CMK (cell line): ENCODE data around the gene CYLD.

Source experiments
- DNase-seq: peaks from one replicate; pipeline ENCODE4 v3.0.0-alpha.2; 2010; ENCODE audit warnings: low read depth

The CYLD gene

DNA sequence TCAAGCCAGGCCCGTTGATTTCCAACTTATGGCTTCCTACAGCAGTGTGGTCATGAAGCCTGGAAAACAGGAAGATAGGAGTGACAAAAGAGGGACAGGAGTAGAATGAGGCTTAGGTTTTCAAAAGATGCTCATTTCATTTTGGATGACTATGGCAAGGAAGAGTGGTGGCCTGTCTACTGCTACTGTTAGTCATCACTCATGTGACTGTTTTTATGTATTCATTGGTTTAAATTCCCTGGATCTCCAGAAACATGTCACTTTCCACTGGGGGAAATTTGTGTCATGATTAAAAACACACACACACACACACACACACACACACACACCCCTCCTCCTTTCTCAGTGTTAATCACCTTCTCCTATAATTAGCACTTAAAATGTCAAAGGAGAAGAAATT is 1.1 kb upstream of the CYLD start:
- DNase-seq = no peak

DNA sequence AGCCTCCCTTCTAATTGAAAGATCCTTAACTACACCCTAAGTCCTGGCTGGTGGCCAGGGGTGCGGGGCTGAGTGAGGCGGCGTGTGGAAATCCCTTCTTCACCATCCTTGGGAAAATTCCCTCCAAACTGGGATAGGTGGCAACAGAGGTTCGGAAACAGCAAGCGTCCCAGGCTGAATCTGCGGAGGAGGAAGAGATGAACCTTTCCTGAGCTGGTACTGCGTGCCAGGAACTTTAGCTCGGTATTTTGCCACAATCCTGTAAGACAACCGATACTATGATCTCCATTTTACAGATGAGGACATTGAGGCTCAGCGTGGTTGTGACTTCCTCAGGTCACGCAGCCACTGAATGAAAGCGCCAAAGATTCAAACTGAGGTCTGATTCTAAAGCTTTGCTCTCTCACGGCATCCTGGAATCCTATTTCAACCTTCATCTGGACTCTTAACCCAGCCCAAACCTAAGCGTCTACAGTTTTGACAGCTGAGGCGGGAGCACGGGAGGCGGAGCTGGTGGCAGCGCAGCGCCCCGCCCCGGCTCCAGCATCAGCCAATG is 583 bp upstream of the CYLD start:
- no peak for DNase-seq

DNA sequence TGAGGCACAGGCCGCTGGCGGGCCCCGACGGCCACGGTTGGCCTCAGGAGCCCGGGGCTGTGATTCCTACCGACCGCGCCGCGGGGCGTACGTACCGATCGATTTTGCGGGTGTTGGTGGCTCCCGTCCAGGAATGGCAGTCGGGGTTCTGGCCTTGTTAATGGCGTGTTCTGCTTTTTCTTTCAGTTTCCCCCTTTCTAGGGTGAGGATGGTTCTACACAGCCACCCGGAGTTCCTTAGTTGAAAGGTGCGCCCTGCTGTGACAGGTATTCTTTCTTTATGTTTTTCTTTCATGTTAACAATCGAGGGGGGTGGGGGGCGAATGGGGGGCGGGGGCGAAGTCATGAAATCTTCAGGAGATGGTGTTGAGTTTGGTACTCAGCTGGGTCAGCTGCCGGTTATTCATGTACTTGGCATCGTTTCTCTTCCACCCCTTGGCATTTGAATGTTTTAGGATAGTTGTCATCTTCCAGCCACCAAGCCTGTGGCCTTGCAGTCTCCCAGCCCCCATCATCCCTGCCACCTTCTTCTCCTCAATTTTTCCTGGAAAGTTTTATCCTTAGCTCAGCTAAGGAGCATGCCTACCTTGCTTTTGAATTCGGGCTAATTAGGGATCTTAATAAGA is 802 bp downstream of the CYLD start:
- DNase-seq = no peak

DNA sequence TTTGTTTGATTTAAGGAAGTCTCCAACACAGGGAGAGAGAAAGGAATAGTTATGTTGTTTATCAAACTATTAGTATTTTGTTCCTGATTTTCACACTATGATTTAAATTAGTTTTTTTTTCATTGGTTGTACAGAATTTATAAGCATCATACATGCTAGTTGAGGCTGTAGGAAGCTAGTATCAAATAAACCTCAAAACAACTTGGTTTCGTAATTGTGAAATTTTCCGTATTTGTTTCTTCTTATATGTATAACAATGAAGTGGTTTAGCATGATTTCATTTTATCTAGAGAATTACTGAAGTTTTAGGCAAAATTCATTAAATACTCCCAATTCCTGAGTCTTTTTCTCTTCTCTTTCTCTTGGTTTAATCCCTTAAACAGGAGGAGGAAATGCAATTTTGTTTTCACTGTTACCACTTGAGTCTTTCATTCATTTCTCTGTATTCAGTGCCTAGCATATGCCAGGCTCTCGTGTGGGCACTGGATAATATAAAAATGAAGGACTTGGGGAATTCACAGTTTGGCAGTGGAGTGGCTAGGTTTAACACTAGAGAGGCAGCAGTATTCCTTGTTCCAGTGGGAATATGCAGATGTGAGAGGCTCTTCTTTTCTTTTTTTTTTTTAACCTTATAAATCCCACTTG is 1.8 kb downstream of the CYLD start:
- no peak for DNase-seq

DNA sequence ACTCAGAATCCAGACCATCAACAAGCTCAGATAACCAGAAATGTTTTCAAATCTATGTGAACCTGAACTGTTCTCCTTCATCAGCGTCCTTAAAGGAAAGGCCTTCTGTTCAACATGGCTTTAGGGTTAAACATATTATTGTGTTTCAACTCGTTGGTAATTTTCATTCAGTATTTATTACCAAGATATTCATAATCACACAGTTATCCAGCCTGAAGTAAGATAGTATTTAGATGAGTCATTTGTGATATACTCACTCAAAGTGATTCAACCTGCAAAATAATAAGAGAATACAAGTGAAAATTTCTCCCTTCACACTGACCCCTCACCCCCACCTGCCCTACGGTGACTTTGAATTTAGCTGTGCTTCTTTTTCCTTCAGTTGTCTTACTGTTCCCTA is 3.0 kb downstream of the CYLD start:
- no peak for DNase-seq

DNA sequence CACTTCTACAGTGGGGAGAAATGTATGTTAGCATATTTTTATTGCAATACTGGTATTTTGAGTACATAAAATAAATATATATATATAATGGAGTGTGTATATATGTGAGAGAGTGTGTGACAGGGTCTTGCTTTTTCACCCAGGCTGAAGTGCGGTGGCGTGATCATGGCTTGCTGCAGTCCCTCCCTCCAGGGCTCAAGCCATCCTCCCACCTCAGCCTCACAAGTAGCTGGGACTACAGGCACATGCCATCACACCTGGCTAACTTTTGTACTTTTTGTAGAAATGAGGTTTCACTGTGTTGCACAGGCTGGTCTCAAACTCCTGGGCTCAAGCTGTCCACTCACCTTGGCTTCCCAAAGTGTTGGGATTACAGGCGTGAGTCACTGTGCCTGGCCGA is 4.1 kb downstream of the CYLD start:
- no peak for DNase-seq

DNA sequence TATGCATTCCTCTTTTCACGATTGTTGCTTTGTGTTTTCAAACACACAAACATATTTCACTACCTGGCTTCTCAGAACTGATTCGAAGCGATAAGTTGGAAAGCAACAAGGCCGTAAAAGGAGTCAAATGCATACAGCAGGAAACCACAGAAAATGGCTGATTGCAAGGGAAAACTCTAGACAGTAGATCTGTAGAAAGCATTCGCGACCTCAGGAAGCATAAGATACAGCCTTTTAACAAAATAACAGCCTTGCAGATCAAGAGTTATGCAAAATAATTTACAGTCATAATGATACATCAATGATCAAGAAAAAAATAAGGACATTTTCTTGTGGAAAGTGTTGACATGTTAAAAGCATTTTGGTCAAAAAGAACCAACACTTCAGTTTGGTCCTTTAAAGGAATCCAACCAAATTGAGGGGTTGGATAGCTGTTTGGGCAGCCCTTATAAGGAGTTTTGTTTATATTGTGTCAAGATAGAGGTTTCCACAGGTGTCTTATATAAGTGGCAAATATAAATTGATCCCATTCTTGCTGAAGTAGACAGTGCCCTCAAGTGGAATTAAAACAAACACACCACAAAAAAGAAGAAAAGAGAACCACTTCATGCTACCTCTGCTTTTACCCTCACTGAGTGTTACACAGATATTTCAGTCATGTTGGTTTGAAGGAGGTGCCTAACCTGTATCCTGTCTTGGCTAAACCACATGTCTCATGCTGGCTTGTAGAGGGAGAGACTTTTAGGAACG is 5.5 kb downstream of the CYLD start:
- DNase-seq = no peak

DNA sequence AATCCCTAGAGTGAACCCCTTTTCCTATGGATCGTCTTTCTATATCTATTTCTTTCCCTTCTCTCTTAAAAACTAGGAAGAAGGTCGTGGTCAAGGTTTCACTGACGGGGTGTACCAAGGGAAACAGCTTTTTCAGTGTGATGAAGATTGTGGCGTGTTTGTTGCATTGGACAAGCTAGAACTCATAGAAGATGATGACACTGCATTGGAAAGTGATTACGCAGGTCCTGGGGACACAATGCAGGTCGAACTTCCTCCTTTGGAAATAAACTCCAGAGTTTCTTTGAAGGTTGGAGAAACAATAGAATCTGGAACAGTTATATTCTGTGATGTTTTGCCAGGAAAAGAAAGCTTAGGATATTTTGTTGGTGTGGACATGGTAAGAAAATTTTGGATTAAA is 9.6 kb downstream of the CYLD start:
- peak; percentile 46 for DNase-seq

DNA sequence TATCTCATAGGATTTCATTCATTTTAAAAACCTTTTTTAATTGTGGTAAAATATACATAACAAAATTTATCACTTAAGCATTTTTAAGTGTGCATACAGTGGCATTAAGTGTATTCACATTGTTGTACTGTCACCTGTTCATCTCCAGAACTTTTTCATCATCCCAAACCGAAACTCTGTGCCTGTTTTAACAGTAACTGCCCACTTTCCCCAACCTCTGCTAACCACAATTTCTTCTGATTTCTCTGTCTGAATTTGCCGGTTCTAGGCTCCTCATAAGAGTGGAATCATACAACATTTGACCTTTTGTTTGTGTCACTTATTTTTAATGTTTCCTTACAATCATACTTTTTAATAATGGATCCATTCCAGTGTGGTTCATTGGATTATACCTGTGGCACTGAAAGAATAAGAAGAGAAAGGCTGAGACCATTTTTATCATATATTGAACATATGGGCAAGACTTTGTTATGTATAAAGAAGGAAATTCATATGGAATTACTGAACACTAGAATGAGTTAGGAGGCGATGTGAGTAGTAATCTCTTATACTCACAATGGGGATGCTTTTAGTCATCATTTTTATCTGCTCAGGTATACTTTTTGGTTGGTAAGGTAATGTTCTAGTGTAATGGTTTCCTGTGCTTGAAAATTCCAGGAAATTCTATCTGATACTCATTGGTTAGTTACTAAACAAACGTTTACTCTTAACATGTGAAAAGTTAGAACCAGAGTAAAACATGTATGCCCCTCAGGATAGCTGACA is 10.8 kb downstream of the CYLD start:
- DNase-seq = no peak

DNA sequence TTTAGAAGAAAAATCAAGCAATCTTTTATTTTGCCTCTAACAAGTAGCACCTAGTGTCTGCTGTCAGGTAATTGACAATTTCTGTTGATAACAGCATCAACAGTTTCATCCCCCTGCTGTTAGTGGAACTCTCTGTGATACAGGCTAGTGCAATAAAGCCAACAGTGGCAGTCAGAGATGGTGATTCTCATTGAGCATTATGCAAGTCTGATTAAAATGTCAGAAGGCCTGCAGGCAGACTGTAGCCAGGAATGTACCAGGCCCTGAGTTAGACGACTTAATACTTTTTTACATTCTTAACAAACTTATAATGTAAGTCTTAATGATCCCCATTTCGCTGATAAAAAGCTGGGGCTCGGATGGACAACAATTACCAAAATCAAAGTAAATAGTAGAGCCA is 14.6 kb downstream of the CYLD start:
- DNase-seq = no peak

DNA sequence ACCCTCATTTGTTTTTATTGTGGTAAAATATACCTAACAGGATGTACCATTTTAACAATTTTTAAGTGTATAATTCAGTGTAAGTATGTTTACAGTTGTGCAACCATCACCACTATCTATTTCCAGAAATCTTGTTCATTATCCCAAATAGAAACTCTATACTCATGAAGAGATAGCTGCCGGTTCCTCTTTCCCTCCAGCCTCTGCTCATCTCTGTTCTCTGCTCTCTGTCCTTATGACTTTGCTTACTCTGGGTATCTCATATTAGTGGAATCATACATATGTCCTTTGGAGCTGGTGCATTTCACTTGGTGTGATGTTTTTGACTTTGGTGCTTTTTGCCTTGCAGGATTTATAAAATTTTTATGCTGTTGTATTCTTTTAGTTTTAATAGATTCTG is 19.4 kb downstream of the CYLD start:
- no peak for DNase-seq

DNA sequence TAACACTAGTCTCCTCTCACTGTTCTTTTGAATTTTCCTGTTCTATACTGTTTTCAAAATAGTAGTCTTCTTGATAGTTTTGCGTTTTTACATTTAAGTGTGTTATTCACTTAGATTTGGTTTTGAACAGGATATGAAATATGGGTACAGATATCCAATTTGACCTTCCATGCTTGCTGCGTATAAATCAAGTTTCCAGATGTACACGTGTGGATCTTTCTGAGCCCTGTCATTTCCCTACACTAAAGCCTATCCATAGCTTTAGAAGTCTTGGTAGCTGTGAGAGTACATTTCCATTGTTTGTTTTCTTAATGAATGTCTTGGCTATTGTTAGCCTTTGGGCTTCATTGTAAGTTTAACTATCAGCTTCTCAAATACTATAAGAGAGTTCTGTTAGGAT is 20.4 kb downstream of the CYLD start:
- DNase-seq = no peak

DNA sequence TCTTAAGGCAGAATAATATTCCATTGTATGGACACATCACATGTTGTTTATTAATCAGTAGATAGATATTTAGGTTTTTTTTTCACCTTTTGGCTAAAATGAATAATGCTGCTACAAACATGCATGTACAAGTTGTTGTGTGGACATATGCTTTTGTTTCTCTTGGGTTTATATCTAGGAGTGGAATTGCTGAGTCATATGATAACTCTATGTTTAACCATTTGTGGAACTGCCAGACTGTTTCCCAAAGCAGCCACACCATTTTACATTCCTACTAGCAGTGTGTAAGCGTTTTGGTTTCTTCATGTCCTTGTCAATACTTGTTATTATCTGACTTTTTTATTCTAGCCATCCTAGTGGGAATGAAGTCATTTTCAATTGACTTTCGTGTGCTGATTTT is 21.3 kb downstream of the CYLD start:
- DNase-seq = no peak

DNA sequence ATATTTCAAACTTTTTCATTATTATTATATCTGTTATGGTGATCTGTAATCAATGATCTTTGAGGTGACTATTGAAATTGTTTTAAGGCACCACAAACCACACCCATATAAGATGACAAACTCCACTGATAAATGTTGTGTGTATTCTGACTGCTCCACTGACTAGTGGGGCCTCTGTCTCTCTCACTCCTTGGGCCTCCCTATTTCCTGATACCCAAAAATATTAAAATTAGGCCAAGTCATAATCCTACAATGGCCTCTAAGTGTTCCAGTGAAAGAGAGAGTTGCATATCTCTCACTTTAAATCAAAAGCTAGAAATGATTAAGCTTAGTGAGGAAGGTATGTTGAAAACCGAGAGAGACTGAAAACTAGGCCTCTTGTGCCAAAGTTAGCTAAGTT is 23.4 kb downstream of the CYLD start:
- no peak for DNase-seq

DNA sequence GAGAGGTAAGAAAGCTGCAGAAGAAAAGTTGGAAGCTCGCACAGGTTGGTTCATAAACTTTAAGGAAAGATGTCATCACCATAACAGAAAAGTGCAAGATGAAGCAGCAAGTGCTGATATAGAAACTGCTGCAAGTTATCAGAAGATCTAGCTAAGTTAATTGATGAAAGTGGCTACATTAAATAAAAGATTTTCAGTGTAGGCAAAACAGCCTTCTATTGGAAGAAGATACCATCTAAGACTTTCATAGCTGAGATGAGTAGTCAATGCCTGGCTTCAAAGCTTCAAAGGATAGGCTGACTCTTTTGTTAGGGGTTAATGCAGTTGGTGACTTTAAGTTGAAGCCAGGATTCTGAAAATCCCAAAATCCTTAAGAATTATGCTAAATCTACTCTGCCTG is 24.0 kb downstream of the CYLD start:
- no peak for DNase-seq

DNA sequence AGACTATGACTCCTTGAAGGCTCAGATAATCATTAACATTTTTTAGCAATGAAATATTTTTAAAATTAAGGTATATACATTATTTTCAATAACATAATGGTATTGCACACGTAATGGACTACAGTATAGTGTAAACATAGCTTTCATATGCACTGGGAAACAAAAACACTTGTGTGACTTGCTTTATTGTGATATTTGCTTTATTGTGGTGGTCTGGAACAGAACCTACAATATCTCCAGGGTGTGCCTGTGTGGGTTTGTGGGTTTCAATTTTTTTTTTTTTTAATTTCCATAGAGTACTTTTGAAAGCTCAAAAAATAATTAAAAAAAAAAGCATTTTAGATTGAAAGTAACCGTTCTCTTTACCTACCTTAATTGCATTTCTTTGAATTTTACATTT is 25.3 kb downstream of the CYLD start:
- DNase-seq = no peak

DNA sequence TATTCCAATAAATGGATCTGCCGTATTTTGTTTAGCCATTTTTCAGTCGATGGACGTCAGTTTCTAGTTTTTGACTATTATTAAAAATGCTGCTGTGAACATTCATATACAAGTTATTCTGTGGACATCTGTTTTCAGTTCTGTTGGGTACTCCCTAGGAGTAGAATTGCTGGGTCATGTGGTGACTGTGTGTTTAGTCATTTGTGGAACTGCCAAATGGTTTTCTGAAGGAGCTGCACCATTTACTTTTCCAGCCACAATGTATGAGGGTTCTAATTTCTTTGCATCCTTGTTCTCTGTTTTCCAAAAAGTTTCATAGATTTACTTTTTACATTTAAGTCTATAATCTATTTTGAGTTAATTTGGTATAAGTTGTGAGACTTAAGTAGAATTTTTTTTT is 29.5 kb downstream of the CYLD start:
- no peak for DNase-seq

DNA sequence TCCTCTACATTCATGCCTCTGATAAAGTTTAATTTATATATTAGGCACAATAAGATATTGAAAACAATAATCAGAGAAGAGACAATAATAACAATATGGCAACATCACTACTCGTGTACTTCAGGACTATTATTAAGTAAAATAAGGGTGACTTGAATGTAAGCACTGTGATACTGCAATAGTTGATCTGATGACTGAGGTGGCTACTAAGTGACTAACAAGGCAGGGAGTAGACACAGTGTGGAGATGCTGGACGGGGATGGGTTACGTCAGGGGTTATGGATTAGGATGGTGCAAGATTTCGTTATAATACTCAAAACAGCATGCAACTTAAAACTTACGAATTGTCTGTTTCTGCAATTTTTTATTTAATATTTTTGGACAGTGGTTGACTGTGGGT is 32.5 kb downstream of the CYLD start:
- no peak for DNase-seq

DNA sequence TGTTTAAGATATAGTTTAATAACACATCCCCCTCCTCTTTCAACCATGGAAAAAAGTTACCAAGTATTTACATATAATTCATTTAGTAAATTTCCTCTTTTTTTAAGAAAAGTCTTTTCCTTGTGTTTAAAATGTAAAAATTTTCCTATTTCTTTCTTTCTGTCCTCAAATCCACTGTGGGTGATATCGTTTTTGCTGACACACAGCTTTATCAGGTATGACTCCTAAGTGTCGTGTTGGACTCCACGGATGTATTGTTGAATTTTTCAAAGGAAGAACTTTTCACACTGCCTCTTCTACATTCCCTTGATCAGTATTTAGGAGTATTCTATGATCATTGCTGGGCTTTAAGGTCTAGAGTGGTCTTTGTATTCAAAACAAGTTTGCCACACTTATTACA is 33.1 kb downstream of the CYLD start:
- DNase-seq = no peak

DNA sequence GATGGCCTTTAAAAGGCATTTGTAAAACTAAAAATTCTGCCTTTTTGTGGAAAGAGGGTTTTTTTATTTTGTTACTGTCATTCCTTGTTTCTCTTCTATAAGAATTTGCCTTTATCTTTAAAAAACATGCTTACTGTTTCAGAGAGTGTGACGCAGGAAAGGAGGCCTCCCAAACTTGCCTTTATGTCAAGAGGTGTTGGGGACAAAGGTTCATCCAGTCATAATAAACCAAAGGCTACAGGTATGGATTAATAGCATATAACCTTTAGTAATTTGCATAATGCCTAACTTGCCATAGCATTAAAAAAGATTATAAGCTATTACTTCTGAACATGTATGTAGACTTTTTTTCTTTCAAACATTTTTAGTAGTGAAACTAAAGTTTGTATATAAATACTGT is 34.2 kb downstream of the CYLD start:
- DNase-seq = no peak

DNA sequence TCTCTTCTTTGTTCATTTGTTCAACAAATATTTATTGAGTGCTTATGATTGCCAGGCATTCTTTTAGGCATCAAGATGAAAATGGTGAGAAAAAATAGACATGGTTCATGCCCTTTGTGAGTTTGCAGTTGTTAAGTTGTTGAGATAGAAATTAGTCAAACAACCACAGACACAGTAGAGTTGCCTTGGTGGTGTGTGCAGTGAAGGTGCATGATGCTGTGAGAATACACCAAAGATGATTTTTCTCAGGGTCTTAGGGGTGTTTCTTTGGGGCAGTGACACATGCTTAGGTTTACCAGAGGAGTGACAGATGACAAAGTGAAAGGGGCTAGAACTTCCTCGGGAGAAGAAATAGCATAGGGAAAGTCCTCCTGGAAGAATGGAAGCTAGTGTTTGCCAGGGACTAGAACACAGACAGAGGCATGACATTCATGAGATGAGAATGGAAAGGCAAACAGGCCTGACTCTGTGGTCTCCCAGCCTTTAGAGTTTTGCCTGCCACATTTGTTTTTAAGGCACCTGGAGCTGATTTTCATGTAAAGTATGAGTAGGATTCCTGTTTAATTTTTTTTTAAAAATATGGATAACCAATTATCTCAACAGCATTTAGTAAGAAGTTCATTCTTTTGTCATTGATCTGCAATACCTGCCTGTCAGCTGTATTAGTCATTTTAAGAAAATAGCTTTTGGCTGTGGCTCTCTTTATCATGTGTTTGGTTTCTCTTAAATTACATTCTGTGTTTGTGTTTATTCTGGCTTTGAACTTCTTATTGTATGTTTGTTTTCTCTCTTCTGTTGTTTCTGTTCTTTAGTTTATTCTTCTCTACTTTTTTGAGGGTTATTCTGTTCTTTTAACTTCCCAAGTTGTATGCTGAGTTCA is 36.6 kb downstream of the CYLD start:
- no peak for DNase-seq

DNA sequence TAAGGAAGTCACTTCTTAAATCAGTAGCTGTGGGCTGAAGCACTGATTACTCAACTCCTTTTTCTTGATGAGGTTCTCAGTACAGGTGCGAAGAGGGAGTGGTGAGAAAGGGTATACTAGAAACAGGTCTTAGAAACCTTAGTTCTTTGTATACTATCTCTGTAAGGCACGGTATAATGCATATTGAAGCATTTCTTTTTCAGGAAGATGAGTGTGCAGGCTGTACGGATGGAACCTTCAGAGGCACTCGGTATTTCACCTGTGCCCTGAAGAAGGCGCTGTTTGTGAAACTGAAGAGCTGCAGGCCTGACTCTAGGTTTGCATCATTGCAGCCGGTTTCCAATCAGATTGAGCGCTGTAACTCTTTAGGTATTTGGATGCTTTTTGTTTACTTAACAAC is 39.2 kb downstream of the CYLD start:
- DNase-seq = no peak
